ENCODE data around the gene WDFY3. TPM values are rescaled to one million over a fixed set of nuclear protein-coding genes. Genes with fewer than 3 reads are reported as not detected.

WDFY3 gene
- total and polyA plus RNA-seq, 2 of the 13 experiments (the other 11 are each of a cell fraction or from before 2014, with no cell fraction given), result 16.7 to 24.5 TPM

- H3K79me2 ChIP-seq (ENCODE audit: insufficient read depth, low read length), result peaks cover 2% of the 10 kb centered on the region
- intact Hi-C loops (cut with micrococcal nuclease; ENCODE audit: unreplicated experiment), result no loop called here
- no peak for ATAC-seq
- no peak for TF ChIP-seq MAFG (CRISPR knock-in tag; IDR thresholded peaks at IDR 0.05)
- no peak for TF ChIP-seq MEIS1 (CRISPR knock-in tag; IDR thresholded peaks at IDR 0.05; ENCODE audit: borderline replicate concordance)
- no peak for TF ChIP-seq ZNF281 (CRISPR knock-in tag; IDR thresholded peaks at IDR 0.05; ENCODE audit: borderline replicate concordance)
- no peak for TF ChIP-seq MBNL3 (CRISPR knock-in tag; conservative IDR thresholded peaks at IDR 0.05)
- TF ChIP-seq HOXA7 (CRISPR knock-in tag; IDR thresholded peaks at IDR 0.05), result no peak
- TF ChIP-seq CBX2 (IDR thresholded peaks at IDR 0.05; ENCODE audit: low read depth, low read length), result no peak
- no peak for TF ChIP-seq CBX2 (CRISPR knock-in tag; IDR thresholded peaks at IDR 0.05; ENCODE audit: low read depth)
- TF ChIP-seq ATF2 (CRISPR knock-in tag; IDR thresholded peaks at IDR 0.05), result no peak
- TF ChIP-seq TMF1 (CRISPR knock-in tag; IDR thresholded peaks at IDR 0.05; ENCODE audit: low read depth), result no peak
- no peak for TF ChIP-seq HNF1A (IDR thresholded peaks at IDR 0.05; ENCODE audit: low read depth)
- no peak for TF ChIP-seq HNF1A (CRISPR knock-in tag; IDR thresholded peaks at IDR 0.05; ENCODE audit: borderline replicate concordance)
- TF ChIP-seq MZF1 (CRISPR knock-in tag; IDR thresholded peaks at IDR 0.05; ENCODE audit: borderline replicate concordance), result no peak
- no peak for TF ChIP-seq ZNF770 (CRISPR knock-in tag; IDR thresholded peaks at IDR 0.05)
- TF ChIP-seq CEBPG (CRISPR knock-in tag; IDR thresholded peaks at IDR 0.05), result no peak
These were observed 49.2 kb downstream of the WDFY3 start for GRCh38 chr4:84917086-84917821.

More at GRCh38 chr4:84917086-84917821, 49.2 kb downstream of the WDFY3 start:
- Histone ChIP-seq H3K36me3 (replicated peaks in 1 of 2; ENCODE audit: control insufficient read depth in 1 of 2, insufficient read depth in 2 of 2, low read length in 2 of 2) (peaks cover 0 to 9% of the 10 kb centered on the region in 2 experiments; a peak in 1 of 5 replicates), H3K9ac (ENCODE audit: insufficient read depth, low read depth, low read length) (no peak overlapping the region), H3K4me1 (ENCODE audit: insufficient read depth, low read length) (peaks cover under 1% of the 10 kb centered on the region; the same call in 1 of the 2 replicates), H2AFZ (ENCODE audit: low read length) (no peak overlapping the region), H3K4me2 (ENCODE audit: low read depth, low read length) (no peak overlapping the region), H4K20me1 (ENCODE audit: insufficient read depth, low read length) (no peaks in the 10 kb centered on the region), H3K27ac (ENCODE audit: extremely low read length, insufficient read depth, low read length) (no peak overlapping the region), H3K9me3 (ENCODE audit: low read length) (no peaks in the 10 kb centered on the region), H3K4me3 (replicated peaks in 1 of 3; ENCODE audit: insufficient read depth in 1 of 3, low read depth in 2 of 3, low read length in 3 of 3) (no peak overlapping the region), H3K27me3 (ENCODE audit: control insufficient read depth in 1 of 2, insufficient read depth in 2 of 2, low read length in 2 of 2) (no peaks in the 10 kb centered on the region)
- in situ Hi-C loops (cut with HindIII; ENCODE audit: extremely low pct_ligation_motif_present, low pct_unique_long_range_greater_than_20kb), result no loop called here
- POLR2A ChIA-PET, result no interaction called here
- FAIRE-seq (no peak), DNase-seq (ENCODE audit: low spot score) (no peak)
- CTCF ChIA-PET (ENCODE audit: low intra/inter-chr PET ratio, low total read pairs), result no interaction called here
- no TSS peak for BruUV-seq (replicated peaks)
- 96% methylated on average over 6 of the region's 6 CpGs for WGBS (ENCODE audit: low lambda C conversion rate)
